Measurements from ENCODE around the gene CDC42EP5. TPM values are rescaled to one million over a fixed set of nuclear protein-coding genes. Genes with fewer than 3 reads are reported as not detected.

Gene CDC42EP5
- total RNA-seq, 2 experiments from 2014 or later: not detected

GRCh38 chr19:54415901-54416673 lies 57.0 kb downstream of the CDC42EP5 start:
- Histone ChIP-seq H3K9me3 (ENCODE audit: control insufficient read depth in 1 of 2, insufficient read depth in 1 of 2, low read length in 2 of 2) (peaks cover 0 to 15% of the 10 kb centered on the region in 2 experiments), H3K4me3 (ENCODE audit: low read length) (no peak overlapping the region), H3K36me3 (ENCODE audit: insufficient read depth, low read length) (no peaks in the 10 kb centered on the region), H3K4me1 (ENCODE audit: insufficient read depth, low read length) (peaks cover 21% of the 10 kb centered on the region), H3K27ac (ENCODE audit: low read depth in 1 of 2, low read length in 2 of 2) (no peak overlapping the region), H3K27me3 (ENCODE audit: control insufficient read depth in 1 of 2, insufficient read depth in 2 of 2, low read length in 2 of 2) (peaks cover 41 to 52% of the 10 kb centered on the region in 2 experiments)
- Mint-ChIP-seq H3K27me3 (peaks cover 53% of the 10 kb centered on the region), H3K36me3 (ENCODE audit: low read depth) (no peaks in the 10 kb centered on the region), H3K4me3 (no peak overlapping the region), H3K9me3 (no peaks in the 10 kb centered on the region), H3K4me1 (ENCODE audit: low read depth) (peaks cover 20% of the 10 kb centered on the region), H3K27ac (no peak overlapping the region)
- ATAC-seq (ENCODE audit: poor library complexity) (no peak), DNase-seq (peak in 1 of 14 experiments; percentile 5)
- no peak for TF ChIP-seq CTCF (IDR thresholded peaks at IDR 0.05)
- POLR2A ChIA-PET: interaction anchor here (1.3 kb wide), 1 partner anchor 33 kb away, joined by 4 read pairs; the partner anchor contains the start of gene LENG8
- CTCF ChIA-PET: no interaction called here
- intact Hi-C loops (cut with DNase I, micrococcal nuclease): no loop called here

GRCh38 chr19:54415208-54415900 lies 57.7 kb downstream of the CDC42EP5 start, which contains the start of gene TTYH1:
TTYH1 (plus strand) TSS chr19:54415464; CDS start chr19:54415553, 89 bp downstream.
- Histone ChIP-seq H3K36me3 (ENCODE audit: insufficient read depth, low read length) (no peaks in the 10 kb centered on the region), H3K9me3 (ENCODE audit: control insufficient read depth in 1 of 2, insufficient read depth in 1 of 2, low read length in 2 of 2) (peaks cover 0 to 15% of the 10 kb centered on the region in 2 experiments), H3K4me1 (ENCODE audit: insufficient read depth, low read length) (peaks cover 21% of the 10 kb centered on the region), H3K4me3 (ENCODE audit: low read length) (no peak within 1 kb of the TSS), H3K27me3 (ENCODE audit: control insufficient read depth in 1 of 2, insufficient read depth in 2 of 2, low read length in 2 of 2) (peaks cover 41 to 52% of the 10 kb centered on the region in 2 experiments), H3K27ac (ENCODE audit: low read depth in 1 of 2, low read length in 2 of 2) (no peak within 1 kb of the TSS)
- CTCF ChIA-PET: no interaction called here
- POLR2A ChIA-PET: interaction anchor here (1.3 kb wide), 1 partner anchor 33 kb away, joined by 4 read pairs; the partner anchor contains the start of gene LENG8
- peaks cover 53% of the 10 kb centered on the region for H3K27me3 Mint-ChIP-seq
- H3K4me1 Mint-ChIP-seq (ENCODE audit: low read depth): peaks cover 20% of the 10 kb centered on the region
- no peak for TF ChIP-seq CTCF (IDR thresholded peaks at IDR 0.05)
- DNase-seq: peak in 8 of 14 experiments; percentile 12 to 59 (median 30)
- no peak within 1 kb of the TSS for H3K4me3 Mint-ChIP-seq
- H3K36me3 Mint-ChIP-seq (ENCODE audit: low read depth): no peaks in the 10 kb centered on the region
- no peaks in the 10 kb centered on the region for H3K9me3 Mint-ChIP-seq
- intact Hi-C loops (cut with DNase I, micrococcal nuclease): no loop called here
- H3K27ac Mint-ChIP-seq: no peak within 1 kb of the TSS
- peak; percentile 66 for ATAC-seq (ENCODE audit: poor library complexity)

Other genes with a start within 250 kb of the CDC42EP5 start
- gene LILRA6, start 230.5 kb downstream of the CDC42EP5 start, total RNA-seq: under 1 TPM in 1 of 2 experiments, not detected in 1; 0.60 TPM
- gene LILRB5, start 216.0 kb downstream of the CDC42EP5 start, total RNA-seq: not detected
- gene LILRB2, start 192.2 kb downstream of the CDC42EP5 start, total RNA-seq: 1 to 10 TPM; 1.3 to 1.5 TPM
- gene LILRA5, start 160.1 kb downstream of the CDC42EP5 start, total RNA-seq: 1 to 10 TPM; 1.5 TPM
- under 1 TPM; 0.47 to 0.52 TPM for gene LILRA4, start 134.1 kb downstream of the CDC42EP5 start, total RNA-seq
- 10 to 100 TPM; 12.3 to 14.4 TPM for gene LAIR1, start 108.4 kb downstream of the CDC42EP5 start, total RNA-seq
- not detected for gene TTYH1, start 57.8 kb downstream of the CDC42EP5 start, total RNA-seq
- gene LENG8, start 24.1 kb downstream of the CDC42EP5 start, total RNA-seq: 100 to 1,000 TPM; 610 to 639 TPM
- 1 to 10 TPM; 2.8 to 2.9 TPM for gene LENG9, start 9.5 kb downstream of the CDC42EP5 start, total RNA-seq
- gene LAIR2, start 29.5 kb upstream of the CDC42EP5 start, total RNA-seq: 1 to 10 TPM in 1 of 2 experiments, not detected in 1; 1.2 TPM
- under 1 TPM; 0.78 to 0.91 TPM for gene LILRA2, start 100.5 kb upstream of the CDC42EP5 start, total RNA-seq
- under 1 TPM; 0.27 to 0.36 TPM for gene LILRA1, start 120.3 kb upstream of the CDC42EP5 start, total RNA-seq
- under 1 TPM; 0.22 to 0.38 TPM for gene LILRB1, start 157.2 kb upstream of the CDC42EP5 start, total RNA-seq
- gene LILRB4, start 189.7 kb upstream of the CDC42EP5 start, total RNA-seq: under 1 TPM; 0.22 to 0.60 TPM